Skin of body (tissue), 2 donors: ENCODE results near the gene TPRX1. TPM values are rescaled to one million over a fixed set of nuclear protein-coding genes. Genes with fewer than 3 reads are reported as not detected.
A peak's percentile ranks its signal among the peaks of the same experiment; 100 is the strongest.
"Not testable (repeated sequence)": the region's sequence is repeated elsewhere in the genome, so short reads cannot be mapped to it uniquely, and the experiment has no call there.

ENCODE experiments used
- DNase-seq: peaks from one replicate; lab custom pipeline; 2025; lab: John Stamatoyannopoulos, UW
- total RNA-seq: library from RNA; depleted of rRNA; stranded (reverse); fragments of >200 nt; gene quantifications from one replicate; pipeline ENCODE4 v1.2.3, GENCODE V29; 2014

The TPRX1 gene
- total RNA-seq, 1 donor from 2014 or later: not detected

DNA sequence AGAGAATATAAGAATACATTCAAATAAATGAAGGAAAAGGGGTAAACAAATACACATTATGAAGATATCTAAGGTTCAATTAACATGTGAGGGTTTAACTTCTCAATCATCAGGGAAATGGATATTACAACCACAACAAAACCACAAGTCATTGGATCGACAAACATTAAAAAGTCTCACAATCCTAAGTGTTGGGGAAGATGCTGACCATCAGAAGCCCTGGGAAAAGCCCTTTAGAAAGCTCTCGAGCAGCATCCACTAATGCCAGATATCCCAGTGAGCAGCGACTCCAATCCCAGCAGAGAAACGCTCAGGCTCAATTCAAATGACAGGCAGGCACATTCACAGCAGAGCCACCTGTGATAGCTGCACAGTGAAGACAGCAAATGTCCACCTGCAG, 3.1 kb downstream of the TPRX1 start:
- no peak for DNase-seq

DNA sequence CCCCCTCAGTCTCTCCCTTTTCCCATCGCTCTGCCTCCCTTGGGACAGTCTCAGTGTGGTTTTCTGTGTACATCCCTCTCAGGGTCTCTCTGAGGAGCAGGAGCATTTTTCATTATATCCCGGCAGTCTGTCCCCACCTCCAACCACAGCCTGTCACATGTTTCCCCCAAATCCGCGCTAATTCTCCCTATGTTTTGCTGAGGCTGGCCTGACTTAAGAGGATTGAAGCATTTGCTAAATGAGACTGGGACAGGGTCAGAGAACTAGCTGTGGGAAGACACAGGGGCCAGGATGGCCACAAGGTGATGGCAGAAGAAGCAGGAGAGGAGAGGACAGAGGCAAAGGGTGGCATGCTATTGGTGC, 5.5 kb downstream of the TPRX1 start:
- DNase-seq: no peak

DNA sequence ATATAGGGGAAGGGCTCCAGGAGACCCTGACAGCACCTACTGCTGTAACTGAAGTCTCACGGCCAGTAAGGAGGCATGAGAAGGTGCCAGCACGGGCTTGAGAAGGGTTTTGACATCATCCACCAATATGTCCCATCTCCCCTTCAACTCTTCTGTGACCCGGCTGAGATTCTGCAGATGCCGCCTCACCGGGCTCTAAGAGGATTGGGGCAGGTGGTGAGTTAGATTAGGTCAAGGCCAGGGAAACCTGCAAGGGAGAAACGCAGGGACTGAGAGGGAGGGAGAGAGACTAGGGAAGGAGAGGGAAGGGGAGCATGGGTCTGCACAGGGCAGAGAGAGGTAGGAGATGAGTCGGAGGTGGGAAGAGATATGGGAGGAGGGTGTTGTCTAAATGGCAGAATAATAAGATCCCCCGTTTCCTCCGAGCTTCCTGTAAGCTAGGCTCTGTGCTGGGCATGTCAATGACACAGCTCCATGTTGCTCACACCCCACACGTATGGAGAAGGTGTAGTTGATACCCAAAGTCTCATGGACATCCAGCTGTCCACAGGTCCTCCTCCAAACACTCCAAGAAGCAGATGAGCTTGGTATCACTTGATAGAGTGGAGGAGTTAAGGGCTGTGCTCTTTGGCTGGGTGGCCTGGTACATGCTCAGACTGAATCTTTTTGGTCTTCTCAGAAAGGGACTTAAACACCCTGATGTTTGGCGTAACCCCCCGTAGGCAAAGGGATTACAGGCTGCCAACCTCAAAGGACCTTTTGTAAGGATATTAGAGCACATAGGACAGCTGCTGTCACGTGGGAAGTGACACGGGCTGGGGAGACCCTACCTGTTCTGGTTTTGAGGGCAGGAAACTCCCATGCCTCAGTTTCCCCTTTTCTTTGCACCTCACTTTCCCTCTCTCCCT, 6.1 kb downstream of the TPRX1 start:
- no peak for DNase-seq

DNA sequence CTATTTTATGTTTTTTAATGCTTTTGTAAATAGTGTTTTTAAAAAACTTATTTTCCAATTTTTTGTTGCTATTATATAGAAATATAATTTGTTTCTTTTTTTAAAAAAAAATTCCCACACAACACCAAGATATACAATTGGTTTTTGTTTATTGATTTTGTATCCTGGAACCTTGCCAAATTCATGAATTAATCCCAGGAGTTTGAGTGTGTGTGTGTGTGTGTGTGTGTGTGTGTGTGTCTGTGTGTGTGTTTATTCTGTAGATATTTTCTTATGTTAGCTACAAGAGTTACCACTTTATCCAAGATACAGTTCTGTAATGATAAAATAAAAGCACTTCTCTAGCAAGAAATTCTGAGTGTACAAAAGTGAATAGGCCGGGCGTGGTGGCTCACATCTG, 7.6 kb downstream of the TPRX1 start:
- DNase-seq: no peak

- DNase-seq: no peak
Measured at GRCh38 chr19:47794526-47794925, 9.8 kb downstream of the TPRX1 start.

DNA sequence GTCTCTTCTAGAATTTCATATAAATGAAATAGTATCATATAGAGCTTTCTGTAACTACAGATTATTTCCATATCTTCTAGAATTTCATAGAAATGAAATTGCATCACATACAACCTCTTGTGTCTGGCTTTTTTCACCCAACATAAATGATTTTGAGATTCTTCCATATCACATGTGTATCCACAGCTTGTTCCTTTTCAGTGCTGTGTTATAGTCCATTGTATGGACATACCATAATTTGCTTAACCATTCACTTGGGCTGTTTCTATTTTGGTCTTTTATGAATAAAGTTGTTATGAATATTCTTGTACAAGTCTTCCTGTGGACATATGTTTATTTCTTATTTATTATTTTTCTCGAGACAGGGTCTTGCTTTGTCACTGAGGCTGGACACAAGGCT, 11.7 kb downstream of the TPRX1 start:
- no peak for DNase-seq

GRCh38 chr19:47790398-47790814, 13.9 kb downstream of the TPRX1 start:
- DNase-seq: no peak

DNA sequence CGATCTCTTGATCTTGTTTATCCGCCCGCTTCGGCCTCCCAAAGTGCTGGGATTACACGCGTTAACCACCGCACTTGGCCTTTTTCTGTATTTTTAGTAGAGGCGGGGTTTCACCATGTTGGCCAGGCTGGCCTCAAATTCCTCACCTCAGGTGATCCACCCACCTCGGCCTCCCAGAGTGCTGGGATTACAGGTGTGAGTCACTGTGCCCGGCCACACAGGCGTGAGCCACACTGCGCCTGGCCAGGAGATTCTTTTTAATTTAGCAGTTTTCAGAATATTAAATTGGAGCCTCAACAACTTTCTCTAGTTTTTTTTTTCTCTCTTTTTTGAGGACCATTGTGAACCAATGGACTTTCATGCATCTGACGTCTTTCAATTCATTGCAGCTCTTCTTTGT, 14.5 kb downstream of the TPRX1 start:
- DNase-seq: not testable (repeated sequence)

- not testable (repeated sequence) for DNase-seq
Measured at GRCh38 chr19:47787307-47787706, 17.0 kb downstream of the TPRX1 start.

- no peak for DNase-seq
Measured at GRCh38 chr19:47786566-47786965, 17.8 kb downstream of the TPRX1 start.

- DNase-seq: no peak
Measured at GRCh38 chr19:47781590-47782262, 22.6 kb downstream of the TPRX1 start.

DNA sequence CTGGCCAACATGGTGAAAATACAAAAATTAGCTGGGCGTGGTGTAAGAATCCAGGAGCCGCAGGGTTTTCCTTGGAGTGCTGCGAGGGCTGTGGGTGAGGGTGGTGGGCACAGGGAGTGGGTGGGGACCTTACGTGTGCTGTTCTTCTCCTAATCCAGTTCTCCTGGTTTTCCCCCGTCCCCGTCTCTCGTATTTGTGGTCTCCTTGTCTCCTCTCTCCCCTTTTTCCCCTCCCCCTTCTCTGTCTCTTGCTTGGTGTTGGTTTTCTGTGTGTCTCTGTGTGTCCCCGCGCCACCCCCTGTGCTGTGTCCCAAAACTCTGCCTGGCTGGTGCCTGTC, 24.2 kb downstream of the TPRX1 start:
- DNase-seq: no peak

DNA sequence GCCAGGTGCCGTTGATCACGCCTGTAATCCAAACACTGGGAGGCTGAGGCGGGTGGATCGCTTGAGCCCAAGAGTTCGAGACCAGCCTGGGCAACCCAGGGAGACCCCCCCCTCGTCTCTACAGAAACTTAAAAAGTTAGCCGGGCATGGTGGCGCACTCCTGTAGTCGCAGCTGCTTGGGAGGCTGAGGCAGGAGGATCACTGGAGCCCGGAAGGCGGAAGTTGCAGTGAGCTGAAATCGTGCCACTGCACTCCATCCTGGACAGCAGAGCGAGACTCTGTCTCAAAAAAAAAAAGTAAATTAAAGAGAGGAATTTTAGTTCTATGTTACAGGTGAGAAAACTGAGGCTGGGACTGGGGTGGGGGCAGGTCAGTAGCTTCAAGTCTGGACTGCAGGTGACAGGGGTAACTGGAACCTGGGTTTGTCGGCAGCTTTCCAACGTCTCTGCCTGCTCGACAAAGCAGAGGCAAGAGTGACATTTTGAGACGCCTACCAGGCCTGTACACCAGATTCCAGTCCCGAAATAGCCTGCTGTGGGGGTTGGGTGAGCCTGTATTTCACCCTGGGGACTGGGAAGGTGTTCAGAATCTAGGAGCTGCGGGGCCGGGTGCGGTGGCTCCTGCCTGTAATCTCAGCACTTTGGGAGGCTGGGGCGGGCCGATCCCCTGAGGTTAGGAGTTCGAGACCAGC, 24.7 kb downstream of the TPRX1 start:
- no peak for DNase-seq

- DNase-seq: no peak
Measured at GRCh38 chr19:47778954-47779351, 25.4 kb downstream of the TPRX1 start.

DNA sequence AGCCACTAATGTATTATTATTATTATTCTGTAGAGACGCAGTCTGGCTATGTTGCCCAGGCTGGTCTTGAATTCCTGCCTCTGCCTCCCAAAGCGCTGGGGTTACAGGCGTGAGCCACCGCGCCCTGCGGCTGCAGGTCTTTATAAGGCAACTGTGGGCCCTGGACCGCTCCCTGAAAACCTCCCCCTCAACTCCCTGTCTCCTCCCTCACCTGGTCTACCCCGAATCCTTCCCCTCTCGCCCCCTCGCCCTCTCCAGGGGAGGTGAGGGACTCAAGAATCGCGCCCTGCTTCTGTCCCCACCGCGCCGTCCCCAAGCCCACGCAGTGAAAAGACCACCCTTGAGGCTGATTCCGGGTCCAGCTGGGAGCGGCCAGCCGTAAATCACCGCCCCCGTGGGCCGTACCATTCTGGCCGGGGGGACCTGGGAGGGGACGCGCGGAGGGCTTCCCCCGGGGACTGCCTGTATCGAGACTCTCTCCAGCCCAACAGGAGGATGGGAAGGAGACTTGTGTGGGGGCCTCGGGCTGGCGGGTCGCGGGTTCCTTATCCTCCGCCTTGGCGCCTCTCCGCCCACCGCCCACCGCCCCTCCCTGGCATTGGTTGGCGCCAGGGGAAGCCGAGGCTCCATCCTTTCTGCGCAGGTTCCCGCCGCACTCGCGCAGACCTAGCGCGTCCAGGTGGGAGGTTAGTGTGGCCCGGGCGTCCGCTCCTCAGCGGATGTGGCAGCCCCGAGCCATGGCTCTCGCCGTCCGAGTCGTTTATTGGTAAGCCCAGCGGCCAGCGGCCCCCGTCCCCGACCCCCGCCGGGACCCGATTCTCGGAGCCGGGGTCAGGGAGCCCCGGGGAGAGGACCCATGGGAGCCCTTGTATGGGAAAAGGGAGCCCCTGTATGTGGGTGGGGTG, 26.1 kb downstream of the TPRX1 start, which contains the start of gene SELENOW:
SELENOW (plus strand) TSS at position 655 of the 905 bp plus-strand sequence; CDS start at position 738, 83 bp downstream.
- DNase-seq: peak; percentile 48

DNA sequence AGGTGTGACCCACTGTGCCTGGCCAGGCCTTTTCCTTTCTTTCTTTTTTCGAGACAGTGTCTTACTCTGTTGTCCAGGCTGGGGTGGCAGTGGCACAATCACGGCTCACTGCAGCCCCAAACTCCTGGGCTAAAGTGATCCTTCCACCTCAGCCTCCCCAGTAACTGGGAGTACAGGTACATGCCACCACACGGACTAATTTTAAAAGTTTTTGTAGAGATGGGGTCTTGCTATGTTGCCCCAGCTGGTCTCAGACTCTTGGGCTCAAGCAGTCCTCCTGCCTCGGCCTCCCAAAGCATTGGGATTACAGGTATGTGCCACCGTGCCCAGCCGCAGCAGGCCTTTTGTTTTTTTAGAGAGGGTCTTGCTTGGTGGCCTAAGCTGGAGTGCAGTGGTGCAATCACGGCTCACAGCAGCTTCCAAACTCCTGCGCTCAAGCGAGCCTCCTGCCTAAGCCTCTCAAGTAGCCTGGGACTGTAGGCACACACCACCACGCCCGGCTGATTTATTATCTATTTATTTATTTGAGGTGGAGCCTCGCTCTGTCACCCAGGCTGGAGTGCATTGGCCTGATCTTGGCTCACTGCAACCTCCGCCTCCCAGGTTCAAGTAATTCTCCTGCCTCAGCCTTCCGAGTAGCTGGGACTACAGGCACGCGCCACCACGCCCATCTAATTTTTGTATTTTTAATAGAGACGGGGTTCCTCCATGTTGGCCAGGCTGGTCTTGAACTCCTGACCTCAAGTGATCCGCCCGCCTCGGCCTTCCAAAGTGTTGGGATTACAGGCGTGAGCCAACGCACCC, 26.9 kb downstream of the TPRX1 start:
- DNase-seq: not testable (repeated sequence)

GRCh38 chr19:47776568-47776967, 27.8 kb downstream of the TPRX1 start:
- DNase-seq: peak; percentile 34

DNA sequence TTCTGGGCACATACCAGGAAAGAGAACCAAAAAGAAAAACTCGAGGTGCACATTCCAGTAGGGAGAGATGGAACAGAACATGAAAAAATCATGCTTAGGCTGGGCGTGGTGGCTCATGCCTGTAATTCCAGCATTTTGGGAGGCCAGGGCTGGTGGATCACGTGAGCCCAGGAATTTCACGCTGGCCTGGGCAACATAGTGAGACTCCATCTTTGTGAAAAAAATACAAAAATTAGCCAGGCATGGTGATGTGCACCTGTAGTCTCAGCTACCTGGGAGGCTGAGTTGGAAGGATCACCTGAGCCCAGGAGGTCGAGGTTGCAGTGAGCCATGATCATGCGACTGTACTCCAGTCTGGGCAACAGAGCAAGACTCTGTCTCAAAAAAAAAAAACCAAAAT, 33.1 kb downstream of the TPRX1 start:
- not testable (repeated sequence) for DNase-seq

GRCh38 chr19:47769534-47769933, 34.8 kb downstream of the TPRX1 start:
- DNase-seq: no peak

- DNase-seq: no peak
Measured at GRCh38 chr19:47768604-47769003, 35.7 kb downstream of the TPRX1 start.
